GM19193 (cell line): ENCODE results near the gene TMEM254.

Source experiments
- POLR2A ChIP-seq: IDR thresholded peaks from 4 replicates; pipeline ENCODE4 v1.6.1; 2011; ENCODE audit not compliant: insufficient read depth, insufficient read length; ENCODE audit errors: extremely low read depth

TMEM254 gene

GRCh38 chr10:80122746-80123145 is 44.3 kb downstream of the TMEM254 start:
- no peak for TF ChIP-seq POLR2A

- TF ChIP-seq POLR2A = no peak
Observed at GRCh38 chr10:80126876-80127275, 48.4 kb downstream of the TMEM254 start.

GRCh38 chr10:80131499-80131901 is 53.0 kb downstream of the TMEM254 start:
- TF ChIP-seq POLR2A = no peak

- no peak for TF ChIP-seq POLR2A
Observed at GRCh38 chr10:80132299-80133139, 54.1 kb downstream of the TMEM254 start, which contains the start of gene PLAC9. Gene PLAC9, plus strand, starts transcription at chr10:80132730. Its CDS starts 33 bp downstream, at chr10:80132763.

GRCh38 chr10:80133206-80133605 is 54.7 kb downstream of the TMEM254 start:
- TF ChIP-seq POLR2A = no peak

GRCh38 chr10:80136134-80136571 is 57.7 kb downstream of the TMEM254 start:
- no peak for TF ChIP-seq POLR2A

GRCh38 chr10:80137031-80137862 is 58.8 kb downstream of the TMEM254 start:
- no peak for TF ChIP-seq POLR2A

- no peak for TF ChIP-seq POLR2A
Observed at GRCh38 chr10:80137920-80138319, 59.5 kb downstream of the TMEM254 start.

- no peak for TF ChIP-seq POLR2A
Observed at GRCh38 chr10:80139265-80139664, 60.8 kb downstream of the TMEM254 start.

- no peak for TF ChIP-seq POLR2A
Observed at GRCh38 chr10:80140251-80140650, 61.8 kb downstream of the TMEM254 start.

- TF ChIP-seq POLR2A = no peak
Observed at GRCh38 chr10:80141696-80142460, 63.4 kb downstream of the TMEM254 start.
